H1 (cell line): ENCODE data around the gene ATG16L2. TPM values are rescaled to one million over a fixed set of nuclear protein-coding genes. Genes with fewer than 3 reads are reported as not detected.

ENCODE experiments used
- CTCF ChIA-PET: fragments of 300-600 bp; sonication (Branson Sonifier 250); formaldehyde crosslinking; loops from one replicate; lab custom pipeline; 2021; ENCODE audit not compliant: partially characterized antibody; lab: Charles Lee
- POLR2A ChIA-PET: fragments of 300-600 bp; sonication (Branson Sonifier 250); formaldehyde crosslinking; loops from one replicate; lab custom pipeline; 2021; ENCODE audit warnings: inconsistent platforms; ENCODE audit not compliant: partially characterized antibody; lab: Charles Lee
- DNase-seq, 2 experiments: peaks; one replicate each; pipeline versions ENCODE4 v3.0.0 to v3.0.0-alpha.2; 2010 to 2022; ENCODE audit warnings: low spot score in 2 of 2, low read depth in 1 of 2, mixed read lengths in 1 of 2
- FAIRE-seq: peaks from 2 replicates; lab custom pipeline; 2011; peaks lifted over from hg19 to GRCh38; lab: Jason Lieb, UNC
- H2AFZ ChIP-seq: 2 replicates; pipeline ENCODE4 v1.8.1; 2012; ENCODE audit warnings: low read length, inconsistent platforms
- H2AK5ac ChIP-seq: 2 replicates; pipeline ENCODE4 v1.6.1; 2013; ENCODE audit warnings: low read depth, low read length
- H2BK120ac ChIP-seq: replicated peaks from 2 replicates; pipeline ENCODE3; 2013; ENCODE audit warnings: low read depth, low read length, inconsistent platforms
- H2BK12ac ChIP-seq: 2 replicates; pipeline ENCODE4 v1.6.1; 2013; ENCODE audit warnings: low read depth, low read length
- H2BK15ac ChIP-seq: 2 replicates; pipeline ENCODE4 v1.6.1; 2013; ENCODE audit warnings: low read length
- H2BK20ac ChIP-seq: 2 replicates; pipeline ENCODE4 v1.6.1; 2013; ENCODE audit warnings: low read length
- H2BK5ac ChIP-seq: 2 replicates; pipeline ENCODE4 v1.6.1; 2013; ENCODE audit warnings: low read depth, low read length
- H3K14ac ChIP-seq: 2 replicates; pipeline ENCODE4 v1.6.1; 2013; ENCODE audit warnings: inconsistent platforms; ENCODE audit not compliant: insufficient read length
- H3K18ac ChIP-seq: 2 replicates; pipeline ENCODE4 v1.6.1; 2013; ENCODE audit warnings: low read length; ENCODE audit errors: extremely low read depth
- H3K23ac ChIP-seq: 2 replicates; pipeline ENCODE4 v1.6.1; 2013; ENCODE audit warnings: inconsistent platforms; ENCODE audit not compliant: insufficient read length
- H3K23me2 ChIP-seq: 2 replicates; pipeline ENCODE4 v1.6.1; 2013; ENCODE audit warnings: low read depth, low read length
- H3K27ac ChIP-seq: 2 replicates; pipeline ENCODE4 v1.6.1; 2011; ENCODE audit warnings: low read depth, low read length, inconsistent platforms
- H3K27me3 ChIP-seq, 4 experiments: replicated peaks in 1 of 4; 1 replicate in 1 of 4; 2 replicates in 3 of 4; pipeline versions ENCODE4 v1.6.1 to v1.8.1; 2011 to 2013; ENCODE audit warnings: low read length in 3 of 4, mild to moderate bottlenecking in 3 of 4, inconsistent platforms in 2 of 4, mixed read lengths in 2 of 4, moderate library complexity in 1 of 4; ENCODE audit not compliant: control insufficient read depth in 3 of 4, insufficient read depth in 3 of 4; ENCODE audit errors: extremely low read depth in 1 of 4
- H3K36me3 ChIP-seq, 4 experiments: 2 replicates each; pipeline versions ENCODE4 v1.6.1 to v1.8.1; 2011 to 2013; ENCODE audit warnings: mild to moderate bottlenecking in 4 of 4, low read length in 3 of 4, moderate library complexity in 2 of 4, control low read depth in 1 of 4, inconsistent platforms in 1 of 4; ENCODE audit not compliant: insufficient read depth in 4 of 4, control insufficient read depth in 2 of 4
- H3K4ac ChIP-seq: replicated peaks from 2 replicates; pipeline ENCODE3; 2013; ENCODE audit warnings: low read length, low read depth, mixed read lengths, inconsistent platforms; ENCODE audit not compliant: insufficient read length
- H3K4me1 ChIP-seq, 4 experiments: replicated peaks in 1 of 4; 1 replicate in 1 of 4; 2 replicates in 3 of 4; pipeline versions ENCODE4 v1.6.1 to v1.8.1; 2011 to 2013; ENCODE audit warnings: low read length in 3 of 4, inconsistent platforms in 2 of 4, mixed read lengths in 1 of 4; ENCODE audit not compliant: insufficient read depth in 4 of 4, control insufficient read depth in 3 of 4
- H3K4me2 ChIP-seq, 2 experiments: 2 replicates each; pipeline versions ENCODE4 v1.6.1 to v1.8.1; 2011 to 2013; ENCODE audit warnings: low read depth in 2 of 2, low read length in 2 of 2, control low read depth in 1 of 2, inconsistent platforms in 1 of 2, mild to moderate bottlenecking in 1 of 2; ENCODE audit not compliant: insufficient read depth in 1 of 2
- H3K4me3 ChIP-seq, 4 experiments: fragments of 200-600, 300-600 bp in 1 of 4; sonication (generic), shearing (Covaris generic), sonication (Bioruptor Twin) in 1 of 4; 2 replicates each; pipeline versions ENCODE4 v1.5.1 to v1.8.1; 2011 to 2016; ENCODE audit warnings: low read length in 4 of 4, low read depth in 3 of 4, control low read depth in 2 of 4, inconsistent platforms in 2 of 4, mild to moderate bottlenecking in 2 of 4, mixed read lengths in 1 of 4, moderate library complexity in 1 of 4; ENCODE audit not compliant: insufficient read depth in 2 of 4; ENCODE audit errors: extremely low read depth in 1 of 4
- H3K56ac ChIP-seq: replicated peaks from 2 replicates; pipeline ENCODE3; 2013; ENCODE audit warnings: low read depth, mild to moderate bottlenecking, mixed read lengths, low read length, inconsistent platforms; ENCODE audit not compliant: insufficient read length
- H3K79me1 ChIP-seq: 2 replicates; pipeline ENCODE4 v1.6.1; 2013; ENCODE audit warnings: low read depth, low read length, control low read depth
- H3K79me2 ChIP-seq, 2 experiments: 2 replicates each; pipeline versions ENCODE4 v1.6.1 to v1.8.1; 2012 to 2013; ENCODE audit warnings: low read length in 2 of 2, mild to moderate bottlenecking in 2 of 2, inconsistent platforms in 1 of 2; ENCODE audit not compliant: insufficient read depth in 2 of 2, control insufficient read depth in 1 of 2
- H3K9ac ChIP-seq, 4 experiments: replicated peaks in 1 of 4; 1 replicate in 1 of 4; 2 replicates in 3 of 4; pipeline versions ENCODE4 v1.6.1 to v1.8.1; 2011 to 2013; ENCODE audit warnings: low read depth in 3 of 4, low read length in 3 of 4, control low read depth in 2 of 4, mild to moderate bottlenecking in 2 of 4, moderate library complexity in 2 of 4, inconsistent platforms in 1 of 4; ENCODE audit errors: extremely low read depth in 1 of 4
- H3K9me3 ChIP-seq, 2 experiments: 2 replicates each; pipeline versions ENCODE4 v1.6.1 to v1.8.1; 2012 to 2013; ENCODE audit warnings: mild to moderate bottlenecking in 2 of 2, moderate library complexity in 2 of 2, control low read depth in 1 of 2, inconsistent platforms in 1 of 2, low read depth in 1 of 2, low read length in 1 of 2, mixed read lengths in 1 of 2; ENCODE audit not compliant: insufficient read depth in 2 of 2
- H4K20me1 ChIP-seq, 2 experiments: replicated peaks in 1 of 2; 2 replicates each; pipeline versions ENCODE3 to v1.8.1; 2011 to 2013; ENCODE audit warnings: inconsistent platforms in 2 of 2, low read length in 2 of 2, mild to moderate bottlenecking in 1 of 2; ENCODE audit not compliant: insufficient read depth in 2 of 2, control insufficient read depth in 1 of 2
- H4K5ac ChIP-seq: 2 replicates; pipeline ENCODE4 v1.6.1; 2013; ENCODE audit warnings: low read length, low read depth, mixed read lengths, inconsistent platforms; ENCODE audit not compliant: insufficient read length
- H4K8ac ChIP-seq: 2 replicates; pipeline ENCODE4 v1.8.0; 2013; ENCODE audit warnings: mild to moderate bottlenecking, moderate library complexity, low read length, inconsistent platforms; ENCODE audit not compliant: insufficient read depth; ENCODE audit errors: extremely low read depth
- H4K91ac ChIP-seq: replicated peaks from 2 replicates; pipeline ENCODE3; 2013; ENCODE audit warnings: low read length, mixed read lengths, inconsistent platforms; ENCODE audit not compliant: insufficient read length
- KDM5A ChIP-seq: fragments of 200-600 bp; IDR thresholded peaks from 2 replicates; pipeline ENCODE4 v1.7.1; 2012; ENCODE audit warnings: mild to moderate bottlenecking, low read length, inconsistent platforms, mixed read lengths
- RAD21 ChIP-seq, 2 experiments: IDR thresholded peaks in 1 of 2; conservative IDR thresholded peaks in 1 of 2; 2 replicates each; pipeline ENCODE4 v1.6.1; 2011; ENCODE audit warnings: low read depth in 2 of 2, low read length in 2 of 2, improper control_type of control experiment in 1 of 2, inconsistent platforms in 1 of 2, mild to moderate bottlenecking in 1 of 2, moderate library complexity in 1 of 2
- WGBS, 2 experiments: shearing (Covaris generic) in 1 of 2; methylation state at CpG; one replicate each; pipeline versions ENCODE4 v1.1.6 to v1.1.7; 2013 to 2015; ENCODE audit warnings: low lambda C conversion rate in 2 of 2, mixed read lengths in 2 of 2, inconsistent platforms in 1 of 2, low coverage in 1 of 2, missing lambda C conversion rate in 1 of 2; ENCODE audit not compliant: insufficient replicate concordance in 2 of 2, insufficient coverage in 1 of 2, insufficient read length in 1 of 2; ENCODE audit errors: extremely low coverage in 1 of 2, missing lambda C conversion rate in 1 of 2; 5-methylcytosine and 5-hydroxymethylcytosine counted together
- polyA plus RNA-seq, 7 experiments: library from polyadenylated mRNA; depleted of rRNA in 3 of 7; stranded (reverse) in 5 of 7; unstranded in 2 of 7; fragments of >200 nt in 5 of 7; fragments of 200-250 nt in 2 of 7; gene quantifications; 1 replicate in 5 of 7; 2 replicates in 1 of 7; 4 replicates in 1 of 7; pipeline versions ENCODE4 v1.2.1 to v1.2.3, GENCODE V29; 2011 to 2013; ENCODE audit warnings: missing spikeins in 2 of 7, mixed read lengths in 2 of 7
- total RNA-seq: library from RNA; stranded (reverse); fragmentation: NEBNext Ultra II Directional; extraction: Animal tissue kit (Norgen Biotek cat#: 25700); gene quantifications from 2 replicates; pipeline ENCODE4 v1.2.1, GENCODE V29; 2021

ATG16L2 gene
- total and polyA plus RNA-seq, 2 of the 8 experiments (the other 6 are each of a cell fraction or from before 2014, with no cell fraction given): 11.0 to 18.5 TPM

DNA sequence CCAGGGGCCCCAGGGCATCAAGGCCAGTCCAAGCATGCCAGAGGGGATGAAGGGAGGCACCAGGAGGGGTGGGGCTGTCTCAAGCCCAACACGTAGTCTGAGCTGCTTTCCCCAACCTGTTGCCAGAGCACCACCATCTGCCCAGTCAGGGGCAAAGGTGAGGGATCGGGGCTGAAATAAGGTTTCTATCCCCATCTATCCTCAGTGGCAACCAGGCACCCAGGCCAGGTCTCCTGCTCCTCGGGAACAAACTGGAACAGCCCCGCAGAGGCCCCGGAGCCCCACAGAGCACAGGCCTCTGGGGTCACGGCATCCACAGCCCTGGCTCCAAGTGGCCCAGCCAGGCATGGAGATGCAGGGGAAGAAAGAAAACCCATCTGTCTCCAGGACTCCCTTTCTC is 39.7 kb upstream of the ATG16L2 start:
- POLR2A ChIA-PET: interaction anchor here (0.8 to 3.0 kb wide), 2 partner anchors 10 to 46 kb away, joined by 3 to 10 read pairs; no protein-coding TSS in a partner anchor
- no peak overlapping the region for H2BK12ac ChIP-seq
- no peaks in the 10 kb centered on the region for H4K20me1 ChIP-seq
- no peak overlapping the region for H3K4me2 ChIP-seq
- FAIRE-seq: no peak
- DNase-seq: no peak
- H4K8ac ChIP-seq: no peak overlapping the region
- H2BK15ac ChIP-seq: no peak overlapping the region
- H2BK20ac ChIP-seq: no peak overlapping the region
- no peak overlapping the region for H3K14ac ChIP-seq
- no peak overlapping the region for H2BK5ac ChIP-seq
- TF ChIP-seq KDM5A (no peak), RAD21 (IDR thresholded peaks at IDR 0.05 in 1 of 2, conservative IDR thresholded peaks at IDR 0.05 in 1 of 2; ENCODE audit: low read depth in 2 of 2, low read length in 2 of 2) (0 out of 4 replicates have a peak, but pooled peaks of 1 of the 2 experiments have one; percentile 7)
- no peaks in the 10 kb centered on the region for H3K23me2 ChIP-seq
- no peak overlapping the region for H4K5ac ChIP-seq
- H3K27ac ChIP-seq: no peak overlapping the region
- no peak overlapping the region for H3K18ac ChIP-seq
- H3K9me3 ChIP-seq: no peaks in the 10 kb centered on the region
- H3K36me3 ChIP-seq: no peaks in the 10 kb centered on the region
- CTCF ChIA-PET: interaction anchor here (0.6 to 5.9 kb wide), 5 partner anchors 10 to 403 kb away, joined by 4 to 50 read pairs (median 13); partner anchors contain the start of gene STARD10
- H3K56ac ChIP-seq: no peak overlapping the region
- no peak overlapping the region for H4K91ac ChIP-seq
- 0 out of 2 replicates have a peak, but pooled peaks cover 3% of the 10 kb centered on the region for H3K79me1 ChIP-seq
- no peak overlapping the region for H2BK120ac ChIP-seq
- H3K4me1 ChIP-seq: no peaks in the 10 kb centered on the region; a peak in 2 of 7 replicates
- H2AFZ ChIP-seq: no peak overlapping the region
- H3K4me3 ChIP-seq: no peak overlapping the region
- WGBS, 2 experiments: 92% methylated on average over 5 of the region's 6 CpGs; no CpG with 5 or more reads in 1 of the 2 experiments
- no peaks in the 10 kb centered on the region for H3K79me2 ChIP-seq
- no peak overlapping the region for H3K23ac ChIP-seq
- no peak overlapping the region for H3K9ac ChIP-seq
- no peak overlapping the region for H2AK5ac ChIP-seq
- no peaks in the 10 kb centered on the region for H3K27me3 ChIP-seq
- no peak overlapping the region for H3K4ac ChIP-seq
